GM10266 (cell line): ENCODE measurements around the gene HNMT.
A peak's percentile ranks its signal among the peaks of the same experiment; 100 is the strongest.

Experiments used
- DNase-seq: peaks from one replicate; pipeline ENCODE4 v3.0.0; 2012; ENCODE audit errors: extremely low spot score
- TF ChIP-seq, protein P1 (sequence below): IDR thresholded peaks from 2 replicates; pipeline ENCODE4 v1.5.1; 2012; ENCODE audit warnings: mild to moderate bottlenecking, low read depth; ENCODE audit not compliant: control insufficient read depth, insufficient read depth; ENCODE audit errors: missing control alignments

The HNMT gene

DNA sequence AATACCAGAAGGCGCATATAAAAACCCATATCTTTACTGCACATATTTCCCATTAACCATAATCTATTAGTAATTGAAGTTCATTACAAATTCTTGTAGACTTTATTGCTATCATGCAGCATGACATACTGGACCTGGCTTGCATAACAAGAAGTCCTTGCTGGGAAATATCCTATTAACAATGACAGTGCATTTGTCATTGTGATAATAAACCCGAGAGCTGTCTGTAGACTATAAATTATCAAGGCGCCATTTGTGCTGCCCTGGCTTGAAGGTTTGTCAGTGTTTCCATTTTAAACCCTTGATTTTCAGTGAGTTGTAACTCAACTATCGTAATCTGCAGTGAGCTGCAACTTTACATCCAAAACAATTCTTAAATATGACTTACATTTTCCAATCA, 59.0 kb downstream of the HNMT start:
- TF ChIP-seq, protein P1, sequence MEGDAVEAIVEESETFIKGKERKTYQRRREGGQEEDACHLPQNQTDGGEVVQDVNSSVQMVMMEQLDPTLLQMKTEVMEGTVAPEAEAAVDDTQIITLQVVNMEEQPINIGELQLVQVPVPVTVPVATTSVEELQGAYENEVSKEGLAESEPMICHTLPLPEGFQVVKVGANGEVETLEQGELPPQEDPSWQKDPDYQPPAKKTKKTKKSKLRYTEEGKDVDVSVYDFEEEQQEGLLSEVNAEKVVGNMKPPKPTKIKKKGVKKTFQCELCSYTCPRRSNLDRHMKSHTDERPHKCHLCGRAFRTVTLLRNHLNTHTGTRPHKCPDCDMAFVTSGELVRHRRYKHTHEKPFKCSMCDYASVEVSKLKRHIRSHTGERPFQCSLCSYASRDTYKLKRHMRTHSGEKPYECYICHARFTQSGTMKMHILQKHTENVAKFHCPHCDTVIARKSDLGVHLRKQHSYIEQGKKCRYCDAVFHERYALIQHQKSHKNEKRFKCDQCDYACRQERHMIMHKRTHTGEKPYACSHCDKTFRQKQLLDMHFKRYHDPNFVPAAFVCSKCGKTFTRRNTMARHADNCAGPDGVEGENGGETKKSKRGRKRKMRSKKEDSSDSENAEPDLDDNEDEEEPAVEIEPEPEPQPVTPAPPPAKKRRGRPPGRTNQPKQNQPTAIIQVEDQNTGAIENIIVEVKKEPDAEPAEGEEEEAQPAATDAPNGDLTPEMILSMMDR = no peak
- DNase-seq = no peak

DNA sequence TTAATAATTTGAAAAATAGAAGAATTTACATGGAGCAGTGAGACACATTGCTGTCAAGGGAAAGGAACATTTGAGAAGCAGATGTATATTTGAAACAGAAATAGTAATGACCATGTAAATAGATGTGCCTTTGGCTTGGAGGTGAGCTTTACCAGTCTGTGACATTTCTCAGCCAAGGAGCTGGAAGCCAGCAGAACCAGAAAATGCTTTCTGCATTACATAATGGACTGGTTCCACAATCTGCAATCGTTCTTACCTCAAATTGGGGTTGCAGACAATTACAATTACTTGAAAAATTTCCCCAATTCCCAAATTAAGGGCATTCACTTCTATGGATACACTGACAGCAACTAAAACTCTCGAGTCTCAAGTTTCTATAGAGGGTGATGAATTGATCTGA, 59.7 kb downstream of the HNMT start:
- TF ChIP-seq, protein P1 = no peak
- no peak for DNase-seq

DNA sequence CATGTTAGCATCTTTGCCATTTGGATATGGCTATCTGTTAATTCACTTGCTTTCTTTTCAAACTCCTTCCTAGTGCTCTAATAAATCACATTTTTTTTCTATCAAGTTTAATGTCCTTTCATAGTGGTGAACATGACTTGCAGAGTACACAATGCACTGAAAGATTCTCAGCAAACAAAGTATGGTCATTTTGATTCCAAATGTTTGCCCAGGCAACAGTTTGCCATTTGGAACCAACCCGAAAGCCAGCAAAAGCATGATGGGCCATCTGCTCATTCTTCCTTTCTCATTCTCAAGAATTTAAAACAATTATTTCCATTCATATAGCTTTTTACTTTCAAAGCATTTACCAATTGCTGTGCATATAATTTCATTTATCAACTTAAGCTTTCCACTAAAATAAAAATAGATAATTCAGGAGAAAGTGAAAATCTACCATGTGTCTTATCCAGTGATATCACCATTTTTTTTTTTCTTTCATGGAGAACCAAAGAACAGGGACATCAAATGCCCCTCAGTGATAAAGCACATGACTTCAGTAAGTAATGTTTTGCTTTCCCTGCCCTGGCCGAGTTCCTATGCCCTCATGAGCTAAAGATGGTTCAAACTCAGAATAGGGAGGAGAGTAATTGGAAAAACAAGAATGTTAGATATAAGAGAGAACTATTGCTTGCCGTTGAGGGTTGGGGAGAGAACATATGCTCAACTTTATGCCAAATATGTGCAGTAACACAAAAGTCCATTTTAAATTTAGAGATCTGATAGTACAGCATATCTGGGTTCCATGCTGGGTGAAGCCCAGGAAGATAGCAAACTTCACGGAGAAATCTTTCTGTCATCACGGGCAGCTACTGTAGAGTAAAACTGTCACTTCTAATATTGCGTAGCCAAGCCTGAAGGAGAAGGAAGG, 62.1 kb downstream of the HNMT start:
- DNase-seq = no peak
- TF ChIP-seq, protein P1 = no peak

- TF ChIP-seq, protein P1 = no peak
Observed at GRCh38 chr2:138028538-138028937, 64.3 kb downstream of the HNMT start.

GRCh38 chr2:138029276-138029675, 65.0 kb downstream of the HNMT start:
- no peak for DNase-seq
- TF ChIP-seq, protein P1 = no peak

More at GRCh38 chr2:138028538-138028937, 64.3 kb downstream of the HNMT start:
- DNase-seq = no peak

- peak; percentile 8 for DNase-seq
- TF ChIP-seq, protein P1 = no peak
Observed at GRCh38 chr2:138030459-138030858, 66.2 kb downstream of the HNMT start.

DNA sequence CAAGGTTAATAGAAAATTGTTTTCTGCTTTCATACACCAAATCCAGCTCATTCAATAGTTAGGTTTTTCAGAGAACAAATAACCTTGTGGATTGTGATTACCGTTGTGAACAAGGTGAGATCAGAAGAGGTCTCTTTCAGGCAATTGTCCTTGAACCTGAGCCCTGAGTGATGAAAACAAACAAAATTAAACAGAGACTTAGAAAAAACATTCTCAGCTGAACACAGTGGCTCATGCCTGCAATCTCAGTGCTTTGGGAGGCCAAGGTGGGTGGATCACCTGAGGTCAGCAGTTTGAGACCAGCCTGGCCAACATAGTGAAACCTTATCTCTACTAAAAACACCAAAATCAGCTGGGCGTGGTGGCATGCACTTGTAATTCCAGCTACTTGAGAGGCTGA, 68.1 kb downstream of the HNMT start:
- DNase-seq = no peak
- TF ChIP-seq, protein P1 = no peak
